Chondrocyte (in vitro differentiated cells): ENCODE data around the gene CD82. TPM values are rescaled to one million over a fixed set of nuclear protein-coding genes. Genes with fewer than 3 reads are reported as not detected.

Experiments
- DNase-seq: peaks from one replicate; pipeline ENCODE4 v3.0.0; 2021; ENCODE audit warnings: mixed read lengths, low spot score
- H3K27ac Mint-ChIP-seq: one replicate; pipeline ENCODE4 v1.8.0; 2021; ENCODE audit warnings: mild to moderate bottlenecking, moderate library complexity, mixed read lengths; ENCODE audit not compliant: unreplicated experiment
- H3K27me3 Mint-ChIP-seq: 2 replicates; pipeline ENCODE4 v1.8.0; 2021; ENCODE audit warnings: low read depth, mixed read lengths
- H3K36me3 Mint-ChIP-seq: 2 replicates; pipeline ENCODE4 v1.8.0; 2021; ENCODE audit warnings: low read depth, mixed read lengths
- H3K4me1 Mint-ChIP-seq: 2 replicates; pipeline ENCODE4 v1.8.0; 2021; ENCODE audit warnings: low read depth, mild to moderate bottlenecking, mixed read lengths
- H3K4me3 Mint-ChIP-seq: one replicate; pipeline ENCODE4 v1.8.0; 2021; ENCODE audit warnings: mild to moderate bottlenecking, moderate library complexity, mixed read lengths; ENCODE audit not compliant: unreplicated experiment
- H3K9me3 Mint-ChIP-seq: 2 replicates; pipeline ENCODE4 v1.8.0; 2021; ENCODE audit warnings: low read depth, mixed read lengths
- CTCF ChIP-seq: fragments of 200-600 bp; sonication (generic); IDR thresholded peaks from 2 replicates; pipeline ENCODE4 v1.5.0; 2021; ENCODE audit warnings: antibody characterized with exemption, mild to moderate bottlenecking, moderate library complexity
- long read RNA-seq: library from polyadenylated mRNA; stranded (forward); transcript quantifications from one replicate; pipeline ENCODE4 v2.0.0, GENCODE V29; 2021
- total RNA-seq: library from RNA; stranded (reverse); gene quantifications from 3 replicates; pipeline ENCODE4 v1.2.1, GENCODE V29; 2021

Gene CD82
- total RNA-seq: 14.4 to 46.6 TPM (median 17.0 TPM) in 3 replicates
- long read RNA-seq, transcript CD82-201 (10 exons, 2,289 nt): major isoform, 6 of 9 reads
- long read RNA-seq, partial matches to known transcripts: 2 of 9 reads
- long read RNA-seq, other reads (novel, unspliced or antisense): 1 of 9 reads

GRCh38 chr11:44565211-44565952 is at the start of gene CD82:
Gene CD82 (plus strand): TSS chr11:44565663. CDS start chr11:44594663, 29,000 bp downstream.
- Mint-ChIP-seq H3K27ac (peak within 1 kb of the TSS; percentile 99), H3K4me3 (peak within 1 kb of the TSS; percentile 69), H3K4me1 (peaks cover 57% of the 10 kb centered on the region), H3K9me3 (no peaks in the 10 kb centered on the region), H3K27me3 (no peaks in the 10 kb centered on the region), H3K36me3 (no peaks in the 10 kb centered on the region)
- peak; percentile 100 for DNase-seq
- peak; percentile 66 for TF ChIP-seq CTCF

GRCh38 chr11:44516688-44517507 is 48.6 kb upstream of the CD82 start:
- H3K4me1 Mint-ChIP-seq: peaks cover 21% of the 10 kb centered on the region
- no peak overlapping the region for H3K4me3 Mint-ChIP-seq
- TF ChIP-seq CTCF: no peak
- H3K36me3 Mint-ChIP-seq: no peaks in the 10 kb centered on the region
- no peak overlapping the region for H3K27ac Mint-ChIP-seq
- H3K9me3 Mint-ChIP-seq: no peaks in the 10 kb centered on the region
- no peak for DNase-seq
- peaks cover 9% of the 10 kb centered on the region for H3K27me3 Mint-ChIP-seq

- H3K4me3 Mint-ChIP-seq: no peak overlapping the region
- no peak for TF ChIP-seq CTCF
- H3K9me3 Mint-ChIP-seq: no peaks in the 10 kb centered on the region
- H3K36me3 Mint-ChIP-seq: no peaks in the 10 kb centered on the region
- peaks cover 8% of the 10 kb centered on the region for H3K27me3 Mint-ChIP-seq
- no peak for DNase-seq
- H3K27ac Mint-ChIP-seq: no peak overlapping the region
- H3K4me1 Mint-ChIP-seq: peaks cover 21% of the 10 kb centered on the region
Measured at GRCh38 chr11:44517541-44517940, 47.9 kb upstream of the CD82 start.

GRCh38 chr11:44518968-44519550 is 46.4 kb upstream of the CD82 start:
- H3K4me3 Mint-ChIP-seq: no peak overlapping the region
- no peaks in the 10 kb centered on the region for H3K36me3 Mint-ChIP-seq
- no peak for DNase-seq
- H3K27me3 Mint-ChIP-seq: peaks cover 8% of the 10 kb centered on the region
- H3K27ac Mint-ChIP-seq: no peak overlapping the region
- H3K9me3 Mint-ChIP-seq: no peaks in the 10 kb centered on the region
- no peak for TF ChIP-seq CTCF
- H3K4me1 Mint-ChIP-seq: peaks cover 20% of the 10 kb centered on the region
